ENCODE data around the gene HTRA2.

Gene HTRA2

DNA sequence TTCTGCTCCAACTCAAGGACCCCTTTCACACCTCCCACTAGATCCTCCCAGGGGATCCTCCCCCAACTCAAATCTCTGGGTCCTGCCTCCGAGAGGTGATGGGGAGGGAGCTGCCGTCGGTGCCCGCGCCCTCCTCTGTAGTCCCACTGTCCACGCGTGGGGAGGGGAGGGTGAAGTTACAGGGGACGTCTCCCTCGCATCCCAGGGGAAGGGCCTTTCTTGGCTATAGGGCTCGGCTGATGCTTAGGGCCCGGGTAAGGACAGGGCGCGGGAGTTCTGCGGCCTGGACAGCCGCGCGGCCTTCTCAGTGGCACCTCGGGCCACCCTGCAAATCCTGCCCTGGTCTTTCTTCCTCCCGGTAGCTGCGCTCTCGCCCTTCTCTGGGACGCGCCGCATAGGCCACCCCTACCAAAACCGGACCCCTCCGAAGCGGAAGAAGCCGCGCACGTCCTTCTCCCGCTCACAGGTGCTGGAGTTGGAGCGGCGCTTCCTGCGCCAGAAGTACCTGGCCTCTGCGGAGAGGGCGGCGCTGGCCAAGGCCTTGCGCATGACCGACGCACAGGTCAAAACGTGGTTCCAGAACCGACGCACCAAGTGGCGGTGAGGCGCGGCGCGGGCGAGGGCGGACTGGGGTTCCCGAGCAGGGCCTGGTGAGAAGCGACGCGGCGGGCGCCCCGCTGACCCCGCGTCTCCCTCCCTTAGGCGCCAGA lies 14.3 kb upstream of the HTRA2 start (continued):
- TF ChIP-seq, protein P1, sequence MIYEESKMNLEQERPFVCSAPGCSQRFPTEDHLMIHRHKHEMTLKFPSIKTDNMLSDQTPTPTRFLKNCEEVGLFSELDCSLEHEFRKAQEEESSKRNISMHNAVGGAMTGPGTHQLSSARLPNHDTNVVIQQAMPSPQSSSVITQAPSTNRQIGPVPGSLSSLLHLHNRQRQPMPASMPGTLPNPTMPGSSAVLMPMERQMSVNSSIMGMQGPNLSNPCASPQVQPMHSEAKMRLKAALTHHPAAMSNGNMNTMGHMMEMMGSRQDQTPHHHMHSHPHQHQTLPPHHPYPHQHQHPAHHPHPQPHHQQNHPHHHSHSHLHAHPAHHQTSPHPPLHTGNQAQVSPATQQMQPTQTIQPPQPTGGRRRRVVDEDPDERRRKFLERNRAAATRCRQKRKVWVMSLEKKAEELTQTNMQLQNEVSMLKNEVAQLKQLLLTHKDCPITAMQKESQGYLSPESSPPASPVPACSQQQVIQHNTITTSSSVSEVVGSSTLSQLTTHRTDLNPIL (CRISPR knock-in tag; IDR thresholded peaks at IDR 0.05; ENCODE audit: low read depth): no peak
- TF ChIP-seq ZC3H10 (CRISPR knock-in tag; IDR thresholded peaks at IDR 0.05): no peak
- TF ChIP-seq, protein P2, sequence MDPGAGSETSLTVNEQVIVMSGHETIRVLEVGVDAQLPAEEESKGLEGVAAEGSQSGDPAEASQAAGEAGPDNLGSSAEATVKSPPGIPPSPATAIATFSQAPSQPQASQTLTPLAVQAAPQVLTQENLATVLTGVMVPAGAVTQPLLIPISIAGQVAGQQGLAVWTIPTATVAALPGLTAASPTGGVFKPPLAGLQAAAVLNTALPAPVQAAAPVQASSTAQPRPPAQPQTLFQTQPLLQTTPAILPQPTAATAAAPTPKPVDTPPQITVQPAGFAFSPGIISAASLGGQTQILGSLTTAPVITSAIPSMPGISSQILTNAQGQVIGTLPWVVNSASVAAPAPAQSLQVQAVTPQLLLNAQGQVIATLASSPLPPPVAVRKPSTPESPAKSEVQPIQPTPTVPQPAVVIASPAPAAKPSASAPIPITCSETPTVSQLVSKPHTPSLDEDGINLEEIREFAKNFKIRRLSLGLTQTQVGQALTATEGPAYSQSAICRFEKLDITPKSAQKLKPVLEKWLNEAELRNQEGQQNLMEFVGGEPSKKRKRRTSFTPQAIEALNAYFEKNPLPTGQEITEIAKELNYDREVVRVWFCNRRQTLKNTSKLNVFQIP (CRISPR knock-in tag; IDR thresholded peaks at IDR 0.05; ENCODE audit: borderline replicate concordance, low read depth): no peak

DNA sequence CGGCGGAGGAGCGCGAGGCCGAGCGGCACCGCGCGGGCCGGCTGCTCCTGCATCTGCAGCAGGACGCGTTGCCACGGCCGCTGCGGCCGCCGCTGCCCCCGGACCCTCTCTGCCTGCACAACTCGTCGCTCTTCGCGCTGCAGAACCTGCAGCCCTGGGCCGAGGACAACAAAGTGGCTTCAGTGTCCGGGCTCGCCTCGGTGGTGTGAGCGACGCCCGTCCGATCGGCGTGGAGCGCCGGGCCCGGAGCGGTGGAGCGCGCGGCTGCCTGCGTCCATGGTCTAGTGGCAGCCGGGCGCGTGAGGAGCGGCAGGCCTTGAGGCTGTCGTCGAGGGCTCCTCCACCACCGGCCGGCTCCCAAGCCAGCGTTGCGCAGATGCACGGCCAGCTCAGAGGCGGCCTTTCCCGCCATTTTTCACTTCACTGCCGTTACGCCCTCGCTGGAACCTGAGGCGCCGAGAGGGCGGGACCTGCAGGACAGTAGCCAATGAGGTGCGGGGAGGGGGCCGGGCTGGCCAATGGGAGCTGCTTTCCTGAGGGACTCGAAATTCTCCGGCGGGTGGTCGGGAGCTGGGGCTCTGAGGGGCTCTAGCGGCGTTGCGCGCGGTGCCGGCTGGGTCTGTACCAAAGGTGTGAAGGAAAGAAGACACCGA lies 13.6 kb upstream of the HTRA2 start:
- ATAC-seq: no peak

DNA sequence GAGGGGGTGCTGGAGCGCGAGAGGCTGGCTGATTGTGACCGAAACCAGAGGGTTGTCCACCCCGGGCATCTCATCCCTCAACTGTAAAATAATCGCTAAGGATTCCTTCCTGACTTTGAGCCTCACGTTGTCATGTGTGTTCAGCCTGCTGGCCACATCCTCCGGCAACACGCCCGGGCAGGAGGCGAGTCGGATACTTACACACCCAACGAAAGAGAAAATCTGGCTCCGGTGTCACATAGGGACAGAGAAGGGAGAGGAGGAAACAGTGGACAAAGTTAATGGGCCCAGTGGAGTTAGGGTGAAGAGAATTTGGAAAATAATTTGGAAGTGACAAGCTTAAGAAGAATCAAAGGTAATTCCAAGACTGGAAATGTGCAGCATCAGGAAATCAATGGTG lies 13.1 kb upstream of the HTRA2 start:
- no peak for ATAC-seq
- no peak for TF ChIP-seq TOX (CRISPR knock-in tag; IDR thresholded peaks at IDR 0.05; ENCODE audit: borderline replicate concordance)
- TF ChIP-seq, protein P3, sequence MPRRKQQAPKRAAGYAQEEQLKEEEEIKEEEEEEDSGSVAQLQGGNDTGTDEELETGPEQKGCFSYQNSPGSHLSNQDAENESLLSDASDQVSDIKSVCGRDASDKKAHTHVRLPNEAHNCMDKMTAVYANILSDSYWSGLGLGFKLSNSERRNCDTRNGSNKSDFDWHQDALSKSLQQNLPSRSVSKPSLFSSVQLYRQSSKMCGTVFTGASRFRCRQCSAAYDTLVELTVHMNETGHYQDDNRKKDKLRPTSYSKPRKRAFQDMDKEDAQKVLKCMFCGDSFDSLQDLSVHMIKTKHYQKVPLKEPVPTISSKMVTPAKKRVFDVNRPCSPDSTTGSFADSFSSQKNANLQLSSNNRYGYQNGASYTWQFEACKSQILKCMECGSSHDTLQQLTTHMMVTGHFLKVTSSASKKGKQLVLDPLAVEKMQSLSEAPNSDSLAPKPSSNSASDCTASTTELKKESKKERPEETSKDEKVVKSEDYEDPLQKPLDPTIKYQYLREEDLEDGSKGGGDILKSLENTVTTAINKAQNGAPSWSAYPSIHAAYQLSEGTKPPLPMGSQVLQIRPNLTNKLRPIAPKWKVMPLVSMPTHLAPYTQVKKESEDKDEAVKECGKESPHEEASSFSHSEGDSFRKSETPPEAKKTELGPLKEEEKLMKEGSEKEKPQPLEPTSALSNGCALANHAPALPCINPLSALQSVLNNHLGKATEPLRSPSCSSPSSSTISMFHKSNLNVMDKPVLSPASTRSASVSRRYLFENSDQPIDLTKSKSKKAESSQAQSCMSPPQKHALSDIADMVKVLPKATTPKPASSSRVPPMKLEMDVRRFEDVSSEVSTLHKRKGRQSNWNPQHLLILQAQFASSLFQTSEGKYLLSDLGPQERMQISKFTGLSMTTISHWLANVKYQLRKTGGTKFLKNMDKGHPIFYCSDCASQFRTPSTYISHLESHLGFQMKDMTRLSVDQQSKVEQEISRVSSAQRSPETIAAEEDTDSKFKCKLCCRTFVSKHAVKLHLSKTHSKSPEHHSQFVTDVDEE (CRISPR knock-in tag; IDR thresholded peaks at IDR 0.05): no peak

More for the DNA sequence above, 13.6 kb upstream of the HTRA2 start:
- TF ChIP-seq RARB (CRISPR knock-in tag; IDR thresholded peaks at IDR 0.05) (no peak), BACH2 (CRISPR knock-in tag; IDR thresholded peaks at IDR 0.05; ENCODE audit: borderline replicate concordance) (no peak), ZFP30 (CRISPR knock-in tag; IDR thresholded peaks at IDR 0.05) (no peak), SNAI2 (CRISPR knock-in tag; IDR thresholded peaks at IDR 0.05) (no peak), ZNF565 (CRISPR knock-in tag; conservative IDR thresholded peaks at IDR 0.05; ENCODE audit: low read depth) (no peak), ZC3H10 (CRISPR knock-in tag; IDR thresholded peaks at IDR 0.05) (no peak), ARNTL (CRISPR knock-in tag; IDR thresholded peaks at IDR 0.05; ENCODE audit: borderline replicate concordance, low read depth) (no peak), GLIS3 (CRISPR knock-in tag; IDR thresholded peaks at IDR 0.05) (no peak), ZFP3 (CRISPR knock-in tag; IDR thresholded peaks at IDR 0.05) (no peak), TOX (CRISPR knock-in tag; IDR thresholded peaks at IDR 0.05; ENCODE audit: borderline replicate concordance) (no peak), PPARA (CRISPR knock-in tag; IDR thresholded peaks at IDR 0.05; ENCODE audit: borderline replicate concordance) (no peak), OSR1 (CRISPR knock-in tag; IDR thresholded peaks at IDR 0.05) (no peak), ZNF8 (CRISPR knock-in tag; IDR thresholded peaks at IDR 0.05) (no peak), ZNF70 (CRISPR knock-in tag; IDR thresholded peaks at IDR 0.05) (no peak), ISL1 (CRISPR knock-in tag; IDR thresholded peaks at IDR 0.05) (no peak), TCF4 (CRISPR knock-in tag; IDR thresholded peaks at IDR 0.05; ENCODE audit: borderline replicate concordance) (no peak), CSDC2 (CRISPR knock-in tag; IDR thresholded peaks at IDR 0.05) (no peak)
- TF ChIP-seq, protein P2 (CRISPR knock-in tag; IDR thresholded peaks at IDR 0.05; ENCODE audit: borderline replicate concordance, low read depth): no peak
- TF ChIP-seq, protein P4, sequence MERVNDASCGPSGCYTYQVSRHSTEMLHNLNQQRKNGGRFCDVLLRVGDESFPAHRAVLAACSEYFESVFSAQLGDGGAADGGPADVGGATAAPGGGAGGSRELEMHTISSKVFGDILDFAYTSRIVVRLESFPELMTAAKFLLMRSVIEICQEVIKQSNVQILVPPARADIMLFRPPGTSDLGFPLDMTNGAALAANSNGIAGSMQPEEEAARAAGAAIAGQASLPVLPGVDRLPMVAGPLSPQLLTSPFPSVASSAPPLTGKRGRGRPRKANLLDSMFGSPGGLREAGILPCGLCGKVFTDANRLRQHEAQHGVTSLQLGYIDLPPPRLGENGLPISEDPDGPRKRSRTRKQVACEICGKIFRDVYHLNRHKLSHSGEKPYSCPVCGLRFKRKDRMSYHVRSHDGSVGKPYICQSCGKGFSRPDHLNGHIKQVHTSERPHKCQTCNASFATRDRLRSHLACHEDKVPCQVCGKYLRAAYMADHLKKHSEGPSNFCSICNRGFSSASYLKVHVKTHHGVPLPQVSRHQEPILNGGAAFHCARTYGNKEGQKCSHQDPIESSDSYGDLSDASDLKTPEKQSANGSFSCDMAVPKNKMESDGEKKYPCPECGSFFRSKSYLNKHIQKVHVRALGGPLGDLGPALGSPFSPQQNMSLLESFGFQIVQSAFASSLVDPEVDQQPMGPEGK (CRISPR knock-in tag; IDR thresholded peaks at IDR 0.05; ENCODE audit: borderline replicate concordance): no peak
- TF ChIP-seq, protein P3 (CRISPR knock-in tag; IDR thresholded peaks at IDR 0.05): no peak

Measured in SK-N-SH treated with all-trans-retinoic acid at 6 μM for 48 hours (cell line).